Breast epithelium (tissue), 3 donors: ENCODE measurements around the gene ARID4B.

Experiments
- CTCF ChIP-seq, 3 donors: fragments of 450-650 bp; IDR thresholded peaks; one replicate each; pipeline ENCODE4 v1.5.1; 2016 to 2017; ENCODE audit warnings: antibody characterized with exemption in 3 of 3, mild to moderate bottlenecking in 3 of 3, moderate library complexity in 3 of 3
- POLR2A ChIP-seq: fragments of 450-650 bp; IDR thresholded peaks from one replicate; pipeline ENCODE4 v1.6.1; 2016; ENCODE audit warnings: antibody characterized with exemption, mild to moderate bottlenecking, moderate library complexity
- POLR2AphosphoS5 ChIP-seq, 3 donors: sonication (generic); formaldehyde crosslinking; IDR thresholded peaks; one replicate each; pipeline ENCODE4 v1.6.1; 2017; ENCODE audit warnings: antibody characterized with exemption in 3 of 3

- TF ChIP-seq CTCF (IDR thresholded peaks at IDR 0.05): no peak
- TF ChIP-seq POLR2AphosphoS5 (IDR thresholded peaks at IDR 0.05): no peak
- no peak for TF ChIP-seq POLR2A
These were observed 146.3 kb downstream of the ARID4B start for GRCh38 chr1:235181561-235182245.
